ENCODE measurements around the gene TRPC4.
"Not testable (repeated sequence)": the region's sequence is repeated elsewhere in the genome, so short reads cannot be mapped to it uniquely, and the experiment has no call there.

Gene TRPC4

DNA sequence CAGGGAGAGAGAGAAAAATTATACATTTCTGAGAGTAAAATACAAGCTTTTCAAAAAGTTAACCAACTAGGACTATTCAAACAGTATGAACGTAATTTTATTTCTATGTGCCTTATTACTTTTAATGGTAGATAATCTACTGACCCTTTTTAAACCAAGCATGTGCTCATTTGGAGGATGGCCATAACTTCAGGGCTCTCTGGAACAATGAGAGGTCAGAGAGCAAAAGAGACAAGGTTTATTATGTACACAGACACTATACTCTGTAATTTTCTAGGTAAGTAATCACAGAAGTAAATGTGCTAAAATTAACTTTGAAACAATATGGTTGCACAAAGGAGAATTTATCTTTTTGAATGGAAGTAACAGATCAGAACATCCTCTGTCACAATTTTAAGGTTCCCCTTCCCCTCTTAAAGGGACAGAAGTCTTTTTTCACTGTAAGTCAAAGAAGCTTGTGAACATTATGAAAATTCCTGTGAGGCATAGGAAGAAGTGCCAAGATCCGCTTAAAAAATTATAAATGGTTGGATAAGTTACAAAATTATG, 272.0 kb downstream of the TRPC4 start:
- DNase-seq, result no peak

DNA sequence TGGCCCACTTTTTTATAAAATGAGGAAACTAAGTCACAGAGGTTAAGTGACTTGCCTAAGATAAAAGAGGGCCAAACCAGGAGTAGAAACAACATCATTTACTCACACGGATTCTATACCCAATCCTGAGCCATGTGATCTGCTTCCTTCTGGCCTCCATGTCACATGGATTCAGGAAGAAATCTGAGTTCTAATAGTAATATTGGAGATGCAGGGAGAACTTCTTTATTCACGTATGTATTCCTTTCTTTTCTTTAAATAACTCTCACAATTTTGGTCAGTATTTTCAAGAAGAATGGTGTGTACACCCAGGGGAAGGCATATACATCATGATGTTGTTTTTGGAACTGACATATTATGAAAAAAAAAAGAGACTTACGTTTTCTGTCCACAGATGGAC, 272.8 kb downstream of the TRPC4 start:
- no peak for DNase-seq

DNA sequence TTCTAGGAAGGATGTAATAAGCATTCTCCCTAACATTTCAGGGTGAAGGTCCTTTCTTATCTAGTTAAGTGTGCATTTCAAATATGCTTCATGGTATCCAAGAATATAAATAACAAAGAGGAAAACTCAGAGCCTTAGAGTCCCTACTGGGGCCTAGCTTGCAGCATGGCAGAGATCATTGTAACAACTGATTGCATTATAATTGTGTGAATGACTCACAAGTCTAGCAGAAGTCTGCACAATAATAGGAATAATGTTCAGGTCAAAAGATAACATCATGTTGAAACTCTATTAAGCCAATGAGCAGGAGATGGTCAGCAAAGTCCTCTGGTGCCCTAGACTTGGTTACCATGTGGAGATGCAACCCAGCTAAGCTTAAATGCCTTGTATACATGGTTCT, 274.4 kb downstream of the TRPC4 start:
- DNase-seq, result no peak

DNA sequence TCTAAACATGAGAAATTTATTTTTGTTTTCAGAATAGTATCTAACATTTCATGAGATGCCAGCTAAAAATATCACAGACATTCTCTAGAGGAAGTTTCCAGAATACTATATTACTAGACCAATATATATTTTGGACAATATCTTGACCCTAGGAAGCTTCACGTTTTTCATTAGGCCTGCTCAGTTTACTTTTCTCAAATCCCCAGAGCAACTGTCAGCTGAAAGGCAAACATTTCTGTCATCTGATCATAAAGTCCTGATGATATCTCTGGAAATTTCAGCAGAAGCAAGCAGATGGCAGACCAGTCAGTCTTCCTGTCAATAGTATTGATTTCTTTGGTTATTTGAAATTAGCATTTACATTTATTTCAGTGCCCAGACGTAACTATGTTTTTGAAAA, 275.0 kb downstream of the TRPC4 start:
- DNase-seq, result no peak

DNA sequence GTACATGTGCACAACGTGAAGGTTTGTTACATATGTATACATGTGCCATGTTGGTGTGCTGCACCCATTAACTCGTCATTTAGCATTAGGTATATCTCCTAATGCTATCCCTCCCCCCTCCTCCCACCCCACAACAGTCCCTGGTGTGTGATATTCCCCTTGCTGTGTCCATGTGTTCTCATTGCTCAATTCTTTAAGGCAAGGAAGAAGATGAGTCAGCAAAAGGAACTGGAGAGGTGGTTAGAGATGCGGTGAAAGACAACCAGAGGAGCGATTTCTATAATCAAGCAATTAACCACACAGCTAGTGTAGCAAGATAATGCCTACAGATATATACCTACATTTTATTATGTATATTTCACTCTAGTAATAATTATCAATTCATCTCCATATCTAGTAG, 280.2 kb downstream of the TRPC4 start:
- not testable (repeated sequence) for DNase-seq

DNA sequence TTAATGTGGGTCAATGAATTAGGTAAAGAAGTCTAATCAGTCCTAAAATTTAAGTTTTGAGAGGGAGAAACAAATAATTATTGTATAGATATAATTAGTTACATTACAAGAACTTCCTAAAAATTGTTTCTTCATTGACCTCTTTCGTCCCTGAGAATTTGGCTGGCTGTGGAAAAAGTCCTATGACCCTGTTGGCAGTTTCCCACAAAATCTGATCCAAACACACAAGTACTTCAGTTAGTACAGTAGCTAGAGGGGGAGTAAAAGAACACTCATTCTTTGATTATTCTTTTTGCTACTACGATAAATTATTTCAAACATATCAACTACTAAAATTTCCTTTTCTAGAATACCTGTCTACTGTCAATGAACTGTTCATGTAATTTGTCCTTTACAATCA, 282.3 kb downstream of the TRPC4 start:
- DNase-seq, result no peak

All from stimulated activated naive CD4-positive, alpha-beta T cell treated with Interleukin-2 at 50 U/mL for 16 hours (primary cell).